Right atrium auricular region (tissue), 2 donors: Measurements from ENCODE around the gene SYT8. TPM values are rescaled to one million over a fixed set of nuclear protein-coding genes. Genes with fewer than 3 reads are reported as not detected.

ENCODE experiments used
- DNase-seq: peaks from one replicate; pipeline ENCODE4 v3.0.0-alpha.2; 2019; ENCODE audit warnings: low spot score
- H3K27ac ChIP-seq, 2 donors: fragments of 200-600 bp; sonication (generic); 1 replicate in 1 of 2; 2 replicates in 1 of 2; pipeline ENCODE4 v1.5.1; 2016 to 2019
- H3K27me3 ChIP-seq, 2 donors: fragments of 200-600 bp; sonication (generic); one replicate each; pipeline versions ENCODE4 v1.5.1 to v1.6.0; 2017 to 2019
- H3K36me3 ChIP-seq: fragments of 200-600 bp; sonication (generic); one replicate; pipeline ENCODE4 v1.5.1; 2016
- H3K4me1 ChIP-seq, 2 donors: fragments of 200-600 bp; sonication (generic); one replicate each; pipeline versions ENCODE4 v1.5.1 to v1.6.0; 2017 to 2019
- H3K4me3 ChIP-seq, 2 donors: fragments of 200-600 bp; sonication (generic); 1 replicate in 1 of 2; 2 replicates in 1 of 2; pipeline ENCODE4 v1.5.1; 2017 to 2019; ENCODE audit warnings: mild to moderate bottlenecking in 1 of 2, moderate library complexity in 1 of 2
- H3K9me3 ChIP-seq, 2 donors: fragments of 200-600 bp; sonication (generic); one replicate each; pipeline ENCODE4 v1.5.1; 2019
- total RNA-seq, 2 donors: library from RNA; depleted of rRNA; stranded (reverse); fragments of >200 nt; gene quantifications; one replicate each; pipeline ENCODE4 v1.1.0, GENCODE V29; 2016
- TF ChIP-seq, protein P1 (sequence below), 2 donors: fragments of 200-600 bp; sonication (generic); IDR thresholded peaks; one replicate each; pipeline ENCODE4 v1.5.1; 2019; ENCODE audit warnings: antibody characterized with exemption in 2 of 2

SYT8 gene
- total RNA-seq, 2 donors from 2014 or later: not detected

DNA sequence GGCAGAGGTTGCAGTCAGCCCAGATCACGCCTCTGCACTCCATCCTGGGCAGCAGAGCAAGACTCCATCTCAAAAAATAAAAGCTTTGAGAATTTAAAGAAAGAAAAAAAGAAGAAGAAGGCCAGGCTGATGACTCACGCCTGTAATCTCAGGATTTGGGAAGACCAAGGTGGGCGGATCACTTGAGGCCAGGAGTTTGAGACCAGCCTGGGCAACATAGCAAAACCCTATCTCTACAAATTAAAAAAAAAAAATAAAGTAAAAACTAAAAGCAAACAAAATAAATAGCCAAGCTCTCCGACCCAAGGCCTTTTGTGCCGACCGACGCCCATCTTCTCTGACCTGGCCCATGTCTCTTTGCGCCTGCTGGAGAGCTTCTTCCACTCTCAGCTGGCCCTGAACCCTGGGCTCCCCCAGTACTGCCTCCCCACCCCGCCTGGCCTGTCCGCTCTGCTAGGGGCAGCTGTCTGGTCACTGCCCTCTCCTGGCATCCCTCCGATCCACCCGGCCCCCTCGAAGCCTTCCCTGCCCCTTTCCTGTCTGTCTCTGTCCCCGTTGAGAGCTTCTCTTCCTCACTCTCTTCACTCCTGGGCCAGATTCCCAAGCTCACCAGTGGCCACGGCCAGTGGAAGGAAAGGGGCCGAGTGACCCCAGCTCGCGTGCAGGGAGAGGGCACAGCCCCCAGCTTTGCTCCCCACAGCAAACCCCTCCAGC, 13.3 kb downstream of the SYT8 start:
- peaks cover 0 to 17% of the 10 kb centered on the region in 2 donors for H3K4me1 ChIP-seq
- H3K9me3 ChIP-seq: no peaks in the 10 kb centered on the region
- H3K27ac ChIP-seq: no peak overlapping the region
- no peak for DNase-seq
- H3K36me3 ChIP-seq: no peaks in the 10 kb centered on the region
- H3K27me3 ChIP-seq: no peaks in the 10 kb centered on the region
- TF ChIP-seq, protein P1, sequence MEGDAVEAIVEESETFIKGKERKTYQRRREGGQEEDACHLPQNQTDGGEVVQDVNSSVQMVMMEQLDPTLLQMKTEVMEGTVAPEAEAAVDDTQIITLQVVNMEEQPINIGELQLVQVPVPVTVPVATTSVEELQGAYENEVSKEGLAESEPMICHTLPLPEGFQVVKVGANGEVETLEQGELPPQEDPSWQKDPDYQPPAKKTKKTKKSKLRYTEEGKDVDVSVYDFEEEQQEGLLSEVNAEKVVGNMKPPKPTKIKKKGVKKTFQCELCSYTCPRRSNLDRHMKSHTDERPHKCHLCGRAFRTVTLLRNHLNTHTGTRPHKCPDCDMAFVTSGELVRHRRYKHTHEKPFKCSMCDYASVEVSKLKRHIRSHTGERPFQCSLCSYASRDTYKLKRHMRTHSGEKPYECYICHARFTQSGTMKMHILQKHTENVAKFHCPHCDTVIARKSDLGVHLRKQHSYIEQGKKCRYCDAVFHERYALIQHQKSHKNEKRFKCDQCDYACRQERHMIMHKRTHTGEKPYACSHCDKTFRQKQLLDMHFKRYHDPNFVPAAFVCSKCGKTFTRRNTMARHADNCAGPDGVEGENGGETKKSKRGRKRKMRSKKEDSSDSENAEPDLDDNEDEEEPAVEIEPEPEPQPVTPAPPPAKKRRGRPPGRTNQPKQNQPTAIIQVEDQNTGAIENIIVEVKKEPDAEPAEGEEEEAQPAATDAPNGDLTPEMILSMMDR (IDR thresholded peaks at IDR 0.05): no peak
- no peak overlapping the region for H3K4me3 ChIP-seq

- no peak overlapping the region for H3K4me3 ChIP-seq
- TF ChIP-seq, protein P1 (IDR thresholded peaks at IDR 0.05): no peak
- no peaks in the 10 kb centered on the region for H3K36me3 ChIP-seq
- no peaks in the 10 kb centered on the region for H3K27me3 ChIP-seq
- DNase-seq: no peak
- no peak overlapping the region for H3K27ac ChIP-seq
- H3K9me3 ChIP-seq: no peaks in the 10 kb centered on the region
- peaks cover 0 to 16% of the 10 kb centered on the region in 2 donors for H3K4me1 ChIP-seq
Measured at GRCh38 chr11:1848640-1849430, 14.0 kb downstream of the SYT8 start.

GRCh38 chr11:1851468-1852180, 16.8 kb downstream of the SYT8 start:
- Histone ChIP-seq H3K27ac (no peak overlapping the region), H3K9me3 (no peaks in the 10 kb centered on the region), H3K36me3 (no peaks in the 10 kb centered on the region), H3K27me3 (no peaks in the 10 kb centered on the region), H3K4me1 (no peaks in the 10 kb centered on the region), H3K4me3 (no peak overlapping the region)
- TF ChIP-seq, protein P1 (IDR thresholded peaks at IDR 0.05): no peak
- DNase-seq: no peak

- no peaks in the 10 kb centered on the region for H3K27me3 ChIP-seq
- H3K27ac ChIP-seq: no peak overlapping the region
- TF ChIP-seq, protein P1 (IDR thresholded peaks at IDR 0.05): no peak
- H3K4me1 ChIP-seq: no peaks in the 10 kb centered on the region
- no peaks in the 10 kb centered on the region for H3K9me3 ChIP-seq
- no peak overlapping the region for H3K4me3 ChIP-seq
- DNase-seq: no peak
- H3K36me3 ChIP-seq: no peaks in the 10 kb centered on the region
Measured at GRCh38 chr11:1852271-1852876, 17.6 kb downstream of the SYT8 start.

- TF ChIP-seq, protein P1 (IDR thresholded peaks at IDR 0.05): no peak
- Histone ChIP-seq H3K9me3 (no peaks in the 10 kb centered on the region), H3K36me3 (no peaks in the 10 kb centered on the region), H3K27me3 (no peaks in the 10 kb centered on the region), H3K4me1 (no peaks in the 10 kb centered on the region), H3K27ac (no peak within 1 kb of the TSS), H3K4me3 (peak within 1 kb of the TSS in 1 of 2 donors; percentile 11)
- no peak for DNase-seq
Measured at GRCh38 chr11:1852877-1853276, 18.1 kb downstream of the SYT8 start, which contains the start of gene LSP1. LSP1 (plus strand) TSS chr11:1853084; CDS start chr11:1853145, 61 bp downstream.
